IMR-90 (cell line): Measurements from ENCODE around the gene CMKLR1. TPM values are rescaled to one million over a fixed set of nuclear protein-coding genes. Genes with fewer than 3 reads are reported as not detected.

Experiments
- ATAC-seq: fragments of 200-7000 bp; cut with Tn5 transposase; 2 replicates; pipeline ENCODE4 v1.9.1; 2020; ENCODE audit warnings: low read depth, mild to moderate bottlenecking, moderate library complexity
- BruUV-seq: library from RNA; stranded (reverse); fragments of 400-500 nt; replicated peaks from 2 replicates; lab custom pipeline; 2021; lab: Mats Ljungman, UMichigan
- CTCF ChIA-PET: fragments of 300-600 bp; formaldehyde crosslinking; extraction: SDS; loops from one replicate; lab custom pipeline; 2021; ENCODE audit warnings: antibody characterized with exemption; lab: Yijun Ruan, JAX
- POLR2A ChIA-PET: fragments of 300-600 bp; sonication (Branson Sonifier 250); formaldehyde crosslinking; loops from one replicate; lab custom pipeline; 2022; ENCODE audit warnings: antibody characterized with exemption; ENCODE audit not compliant: unreplicated experiment; lab: Charles Lee
- DNase-seq: peaks from one replicate; pipeline ENCODE4 v3.0.0; 2013
- H2AFZ ChIP-seq: replicated peaks from 2 replicates; pipeline ENCODE3; 2013; ENCODE audit warnings: low read length, mild to moderate bottlenecking; ENCODE audit not compliant: poor library complexity
- H2AK5ac ChIP-seq: 2 replicates; pipeline ENCODE4 v1.6.1; 2013; ENCODE audit warnings: low read depth, low read length, inconsistent platforms
- H2AK9ac ChIP-seq: replicated peaks from 2 replicates; pipeline ENCODE3; 2013; ENCODE audit warnings: mild to moderate bottlenecking, low read depth, low read length, moderate library complexity; ENCODE audit not compliant: poor library complexity
- H2BK120ac ChIP-seq: 2 replicates; pipeline ENCODE4 v1.6.1; 2013; ENCODE audit warnings: low read depth, low read length, inconsistent platforms
- H2BK15ac ChIP-seq: 3 replicates; pipeline ENCODE4 v1.6.1; 2013; ENCODE audit warnings: low read depth, low read length, inconsistent platforms
- H2BK20ac ChIP-seq: 2 replicates; pipeline ENCODE4 v1.6.1; 2013; ENCODE audit warnings: low read depth, mild to moderate bottlenecking, inconsistent platforms, low read length, moderate library complexity
- H2BK5ac ChIP-seq: 2 replicates; pipeline ENCODE4 v1.6.1; 2013; ENCODE audit warnings: mild to moderate bottlenecking, low read depth, low read length, inconsistent platforms; ENCODE audit not compliant: poor library complexity, severe bottlenecking
- H3K14ac ChIP-seq: replicated peaks from 2 replicates; pipeline ENCODE4 v1.6.1; 2013; ENCODE audit warnings: low read depth, low read length, inconsistent platforms
- H3K18ac ChIP-seq: 2 replicates; pipeline ENCODE4 v1.6.1; 2013; ENCODE audit warnings: low read depth, low read length, control low read depth
- H3K23ac ChIP-seq: 2 replicates; pipeline ENCODE4 v1.6.1; 2013; ENCODE audit warnings: low read depth, low read length, inconsistent platforms
- H3K27ac ChIP-seq: 2 replicates; pipeline ENCODE4 v1.5.1; 2013; ENCODE audit warnings: mild to moderate bottlenecking, control low read depth, low read length; ENCODE audit not compliant: insufficient read depth
- H3K27me3 ChIP-seq: 2 replicates; pipeline ENCODE4 v1.6.1; 2013; ENCODE audit warnings: low read length; ENCODE audit not compliant: control insufficient read depth, insufficient read depth
- H3K36me3 ChIP-seq: 2 replicates; pipeline ENCODE4 v1.6.1; 2013; ENCODE audit warnings: low read length, mixed read lengths; ENCODE audit not compliant: control insufficient read depth, insufficient read depth
- H3K4ac ChIP-seq: 2 replicates; pipeline ENCODE4 v1.6.1; 2013; ENCODE audit warnings: low read depth, low read length, inconsistent platforms
- H3K4me1 ChIP-seq: 2 replicates; pipeline ENCODE4 v1.6.1; 2013; ENCODE audit warnings: low read length, mixed read lengths; ENCODE audit not compliant: control insufficient read depth, insufficient read depth
- H3K4me2 ChIP-seq: 2 replicates; pipeline ENCODE4 v1.6.1; 2013; ENCODE audit warnings: low read depth, mild to moderate bottlenecking, control low read depth, low read length, moderate library complexity
- H3K4me3 ChIP-seq: 2 replicates; pipeline ENCODE4 v1.5.1; 2013; ENCODE audit warnings: low read depth, mild to moderate bottlenecking, control low read depth, low read length, moderate library complexity; ENCODE audit not compliant: insufficient read depth
- H3K56ac ChIP-seq: 2 replicates; pipeline ENCODE4 v1.6.1; 2013; ENCODE audit warnings: low read length, inconsistent platforms; ENCODE audit not compliant: insufficient read depth; ENCODE audit errors: extremely low read depth
- H3K79me1 ChIP-seq, 2 experiments: 2 replicates each; pipeline ENCODE4 v1.6.1; 2013; ENCODE audit warnings: low read length in 2 of 2, inconsistent platforms in 1 of 2, low read depth in 1 of 2
- H3K9ac ChIP-seq: 2 replicates; pipeline ENCODE4 v1.6.1; 2013; ENCODE audit warnings: low read depth, low read length, control low read depth
- H3K9me1 ChIP-seq: 2 replicates; pipeline ENCODE4 v1.6.1; 2013; ENCODE audit warnings: low read length, inconsistent platforms; ENCODE audit not compliant: insufficient read depth
- H3K9me3 ChIP-seq: 2 replicates; pipeline ENCODE4 v1.6.1; 2013; ENCODE audit warnings: low read length; ENCODE audit not compliant: control insufficient read depth, insufficient read depth
- H4K20me1 ChIP-seq: 2 replicates; pipeline ENCODE4 v1.6.1; 2013; ENCODE audit warnings: low read length, inconsistent platforms; ENCODE audit not compliant: insufficient read depth
- H4K5ac ChIP-seq: 2 replicates; pipeline ENCODE4 v1.6.1; 2013; ENCODE audit warnings: mild to moderate bottlenecking, low read depth, low read length, control low read depth
- H4K8ac ChIP-seq, 2 experiments: 2 replicates each; pipeline ENCODE4 v1.6.1; 2013; ENCODE audit warnings: low read depth in 2 of 2, low read length in 2 of 2, control low read depth in 1 of 2, inconsistent platforms in 1 of 2
- H4K91ac ChIP-seq: 2 replicates; pipeline ENCODE4 v1.6.1; 2013; ENCODE audit warnings: low read depth, low read length, inconsistent platforms; ENCODE audit not compliant: insufficient read depth
- BHLHE40 ChIP-seq: fragments of 150-350 bp; IDR thresholded peaks from 2 replicates; pipeline ENCODE4 v1.6.1; 2016; ENCODE audit warnings: mild to moderate bottlenecking, low read depth, low read length
- CEBPB ChIP-seq: IDR thresholded peaks from 2 replicates; pipeline ENCODE4 v1.6.1; 2012; ENCODE audit warnings: low read depth, low read length, improper control_type of control experiment
- CHD1 ChIP-seq: IDR thresholded peaks from 2 replicates; pipeline ENCODE4 v1.6.1; 2012; ENCODE audit warnings: low read depth, low read length, improper control_type of control experiment
- FOS ChIP-seq: fragments of 150-350 bp; IDR thresholded peaks from 2 replicates; pipeline ENCODE4 v1.6.1; 2016; ENCODE audit warnings: low read depth, low read length
- MAFK ChIP-seq: IDR thresholded peaks from 2 replicates; pipeline ENCODE4 v1.6.1; 2012; ENCODE audit warnings: low read depth, low read length, improper control_type of control experiment
- MAZ ChIP-seq: IDR thresholded peaks from 2 replicates; pipeline ENCODE4 v1.6.1; 2012; ENCODE audit warnings: low read depth, mild to moderate bottlenecking, low read length, improper control_type of control experiment, moderate library complexity, borderline replicate concordance
- MXI1 ChIP-seq: IDR thresholded peaks from 2 replicates; pipeline ENCODE4 v1.6.1; 2012; ENCODE audit warnings: low read depth, mild to moderate bottlenecking, low read length, moderate library complexity, borderline replicate concordance
- NFE2L2 ChIP-seq: fragments of 150-350 bp; IDR thresholded peaks from 2 replicates; pipeline ENCODE4 v1.6.1; 2016; ENCODE audit warnings: low read depth, mild to moderate bottlenecking, low read length
- POLR2A ChIP-seq: IDR thresholded peaks from 2 replicates; pipeline ENCODE4 v1.6.1; 2012; ENCODE audit warnings: mild to moderate bottlenecking, low read depth, low read length
- RAD21 ChIP-seq: IDR thresholded peaks from 2 replicates; pipeline ENCODE4 v1.6.1; 2012; ENCODE audit warnings: low read length, improper control_type of control experiment
- RCOR1 ChIP-seq: IDR thresholded peaks from 2 replicates; pipeline ENCODE4 v1.6.1; 2012; ENCODE audit warnings: mild to moderate bottlenecking, low read length, improper control_type of control experiment; ENCODE audit not compliant: insufficient replicate concordance
- RFX5 ChIP-seq: IDR thresholded peaks from 2 replicates; pipeline ENCODE4 v1.8.0; 2012; ENCODE audit warnings: low read depth, mild to moderate bottlenecking, low read length, moderate library complexity
- SMC3 ChIP-seq: fragments of 150-350 bp; IDR thresholded peaks from 2 replicates; pipeline ENCODE4 v1.6.1; 2016; ENCODE audit warnings: low read depth, mild to moderate bottlenecking, antibody characterized with exemption, low read length, moderate library complexity
- USF2 ChIP-seq: fragments of 150-350 bp; IDR thresholded peaks from 2 replicates; pipeline ENCODE4 v1.6.1; 2017; ENCODE audit warnings: mild to moderate bottlenecking, antibody characterized with exemption, low read length, low read depth
- WGBS, 2 experiments: methylation state at CpG; one replicate each; pipeline versions ENCODE4 v1.1.5 to v1.1.7; 2013; ENCODE audit warnings: missing lambda C conversion rate in 2 of 2; ENCODE audit not compliant: insufficient read length in 1 of 2; ENCODE audit errors: extremely low coverage in 2 of 2; 5-methylcytosine and 5-hydroxymethylcytosine counted together
- dilution Hi-C: fragments of 300-500 bp; cut with HindIII; formaldehyde crosslinking; loops from one replicate; pipeline ENCODE4 v1.14.3; 2018; ENCODE audit warnings: low sequenced_read_pairs; ENCODE audit not compliant: unreplicated experiment
- in situ Hi-C: fragments of 300-500 bp; cut with MboI; formaldehyde crosslinking; loops from 3 replicates; pipeline ENCODE4 v1.14.3; 2019; ENCODE audit warnings: low sequenced_read_pairs, inconsistent platforms, mixed read lengths
- intact Hi-C: fragments of 100-400 bp; cut with micrococcal nuclease; formaldehyde crosslinking; loops from 2 replicates; pipeline ENCODE4 v1.10.0; 2022
- polyA plus RNA-seq, 3 experiments: library from polyadenylated mRNA; depleted of rRNA; stranded (reverse); fragments of >200 nt; gene quantifications; 2 replicates each; pipeline ENCODE4 v1.2.3, GENCODE V29; 2012; ENCODE audit warnings: low replicate concordance in 1 of 3
- total RNA-seq: library from RNA; depleted of rRNA; stranded (reverse); fragments of >200 nt; gene quantifications from 2 replicates; pipeline ENCODE4 v1.2.3, GENCODE V29; 2012
- TF ChIP-seq, protein P1 (sequence below): conservative IDR thresholded peaks from 2 replicates; pipeline ENCODE4 v1.5.1; 2012; ENCODE audit warnings: mild to moderate bottlenecking, low read depth, low read length, improper control_type of control experiment
- TF ChIP-seq, protein P2 (sequence below): fragments of 150-350 bp; IDR thresholded peaks from 2 replicates; pipeline ENCODE4 v1.6.1; 2016; ENCODE audit warnings: low read depth, mild to moderate bottlenecking, low read length, moderate library complexity, borderline replicate concordance

Gene CMKLR1
- total and polyA plus RNA-seq, 2 of the 4 experiments (the other 2 are of a cell fraction) = not detected

GRCh38 chr12:108379823-108380222 is 40.7 kb upstream of the CMKLR1 start:
- no peak overlapping the region for H2AFZ ChIP-seq
- H3K18ac ChIP-seq = no peak overlapping the region
- H3K56ac ChIP-seq = no peak overlapping the region; the same call in 1 of the 2 replicates
- CTCF ChIA-PET = interaction anchor here (0.8 kb wide), 1 partner anchor 27 kb away, joined by 6 read pairs; no protein-coding TSS in a partner anchor
- no peaks in the 10 kb centered on the region for H3K9me1 ChIP-seq
- H3K27me3 ChIP-seq = no peaks in the 10 kb centered on the region
- no peak overlapping the region for H4K91ac ChIP-seq
- dilution Hi-C loops (no loop called here), intact Hi-C loops (no loop called here), in situ Hi-C loops (no loop called here)
- no peak for DNase-seq
- no peak overlapping the region for H3K23ac ChIP-seq
- no peak overlapping the region for H2BK5ac ChIP-seq
- H3K27ac ChIP-seq = no peak overlapping the region
- no peaks in the 10 kb centered on the region for H4K20me1 ChIP-seq
- no peak overlapping the region for H2AK9ac ChIP-seq
- H3K4me1 ChIP-seq = no peaks in the 10 kb centered on the region
- H4K8ac ChIP-seq = no peak overlapping the region
- no peak for TF ChIP-seq POLR2A
- no peak for TF ChIP-seq RFX5
- TF ChIP-seq CHD1 = no peak
- no peak for TF ChIP-seq USF2
- TF ChIP-seq RCOR1 = no peak
- no peak for TF ChIP-seq SMC3
- TF ChIP-seq RAD21 = no peak
- no peak for TF ChIP-seq CEBPB
- no peak for TF ChIP-seq MAZ
- no peak for TF ChIP-seq MXI1
- TF ChIP-seq MAFK = no peak
- TF ChIP-seq NFE2L2 = no peak
- TF ChIP-seq, protein P1, sequence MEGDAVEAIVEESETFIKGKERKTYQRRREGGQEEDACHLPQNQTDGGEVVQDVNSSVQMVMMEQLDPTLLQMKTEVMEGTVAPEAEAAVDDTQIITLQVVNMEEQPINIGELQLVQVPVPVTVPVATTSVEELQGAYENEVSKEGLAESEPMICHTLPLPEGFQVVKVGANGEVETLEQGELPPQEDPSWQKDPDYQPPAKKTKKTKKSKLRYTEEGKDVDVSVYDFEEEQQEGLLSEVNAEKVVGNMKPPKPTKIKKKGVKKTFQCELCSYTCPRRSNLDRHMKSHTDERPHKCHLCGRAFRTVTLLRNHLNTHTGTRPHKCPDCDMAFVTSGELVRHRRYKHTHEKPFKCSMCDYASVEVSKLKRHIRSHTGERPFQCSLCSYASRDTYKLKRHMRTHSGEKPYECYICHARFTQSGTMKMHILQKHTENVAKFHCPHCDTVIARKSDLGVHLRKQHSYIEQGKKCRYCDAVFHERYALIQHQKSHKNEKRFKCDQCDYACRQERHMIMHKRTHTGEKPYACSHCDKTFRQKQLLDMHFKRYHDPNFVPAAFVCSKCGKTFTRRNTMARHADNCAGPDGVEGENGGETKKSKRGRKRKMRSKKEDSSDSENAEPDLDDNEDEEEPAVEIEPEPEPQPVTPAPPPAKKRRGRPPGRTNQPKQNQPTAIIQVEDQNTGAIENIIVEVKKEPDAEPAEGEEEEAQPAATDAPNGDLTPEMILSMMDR = no peak
- no peak for TF ChIP-seq BHLHE40
- TF ChIP-seq, protein P2, sequence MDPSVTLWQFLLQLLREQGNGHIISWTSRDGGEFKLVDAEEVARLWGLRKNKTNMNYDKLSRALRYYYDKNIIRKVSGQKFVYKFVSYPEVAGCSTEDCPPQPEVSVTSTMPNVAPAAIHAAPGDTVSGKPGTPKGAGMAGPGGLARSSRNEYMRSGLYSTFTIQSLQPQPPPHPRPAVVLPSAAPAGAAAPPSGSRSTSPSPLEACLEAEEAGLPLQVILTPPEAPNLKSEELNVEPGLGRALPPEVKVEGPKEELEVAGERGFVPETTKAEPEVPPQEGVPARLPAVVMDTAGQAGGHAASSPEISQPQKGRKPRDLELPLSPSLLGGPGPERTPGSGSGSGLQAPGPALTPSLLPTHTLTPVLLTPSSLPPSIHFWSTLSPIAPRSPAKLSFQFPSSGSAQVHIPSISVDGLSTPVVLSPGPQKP = no peak
- TF ChIP-seq FOS = no peak
- no peak for ATAC-seq
- no peaks in the 10 kb centered on the region for H3K9me3 ChIP-seq
- no peaks in the 10 kb centered on the region for H3K79me1 ChIP-seq
- H3K4ac ChIP-seq = no peak overlapping the region
- POLR2A ChIA-PET = no interaction called here
- H3K9ac ChIP-seq = no peak overlapping the region
- H2BK15ac ChIP-seq = no peak overlapping the region
- no peak overlapping the region for H2BK20ac ChIP-seq
- H3K14ac ChIP-seq = no peak overlapping the region
- no TSS peak for BruUV-seq
- no CpG with 5 or more reads among the region's 4 CpGs for WGBS, 2 experiments
- no peak overlapping the region for H3K4me3 ChIP-seq
- H3K36me3 ChIP-seq = no peaks in the 10 kb centered on the region
- no peak overlapping the region for H2BK120ac ChIP-seq
- no peak overlapping the region for H3K4me2 ChIP-seq
- H4K5ac ChIP-seq = no peak overlapping the region
- H2AK5ac ChIP-seq = no peak overlapping the region
